Adipose tissue (tissue), 3 donors: ENCODE measurements around the gene TMEM263. TPM values are rescaled to one million over a fixed set of nuclear protein-coding genes. Genes with fewer than 3 reads are reported as not detected.

Source experiments
- H3K27ac ChIP-seq: one replicate; pipeline ENCODE4 v1.5.1; 2013; ENCODE audit warnings: low read depth, low read length
- WGBS, 3 donors: extraction: QIAGEN DNeasy Blood & Tissue Kit; methylation state at CpG; one replicate each; pipeline ENCODE4 v1.1.7; 2013; 5-methylcytosine and 5-hydroxymethylcytosine counted together
- polyA plus RNA-seq, 3 donors: library from polyadenylated mRNA; stranded (reverse); fragments of 200-250 nt; gene quantifications; one replicate each; pipeline ENCODE4 v1.2.3, GENCODE V29; 2013
- donor health status: healthy with polysubstance abuse.
- donor health status: Bipolar disorder and iron deficiency.
- donor health status: healthy.

The TMEM263 gene
- polyA plus RNA-seq, 3 donors = 11.5 to 38.0 (median 13.9) TPM

GRCh38 chr12:106941481-106942156, 14.1 kb upstream of the TMEM263 start:
- 49 to 73% (median 61%) methylated on average over 6 of the region's 6 CpGs for WGBS, 3 donors
- H3K27ac ChIP-seq = no peak overlapping the region

- WGBS, 3 donors = 88 to 91% (median 89%) methylated on average over 2 of the region's 2 CpGs
- no peak overlapping the region for H3K27ac ChIP-seq
These were observed 12.9 kb upstream of the TMEM263 start for GRCh38 chr12:106942775-106943174.

- H3K27ac ChIP-seq = no peak overlapping the region
- 15 to 23% (median 19%) methylated on average over 1 of the region's 1 CpG for WGBS, 3 donors
These were observed 10.4 kb upstream of the TMEM263 start for GRCh38 chr12:106945261-106945851.

- no peak overlapping the region for H3K27ac ChIP-seq
These were observed 8.2 kb upstream of the TMEM263 start for GRCh38 chr12:106947461-106947860.

- no peak overlapping the region for H3K27ac ChIP-seq
- WGBS, 3 donors = 94 to 97% (median 97%) methylated on average over 5 of the region's 5 CpGs
These were observed 5.1 kb upstream of the TMEM263 start for GRCh38 chr12:106950591-106950990.

GRCh38 chr12:106953352-106954250, 2.1 kb upstream of the TMEM263 start:
- WGBS, 3 donors = 67 to 85% (median 81%) methylated on average over 12 of the region's 12 CpGs
- H3K27ac ChIP-seq = no peak overlapping the region

GRCh38 chr12:106954462-106955376, 988 bp upstream of the TMEM263 start:
- 34 to 51% (median 44%) methylated on average over 36 of the region's 36 CpGs for WGBS, 3 donors
- H3K27ac ChIP-seq = peak overlapping the region; percentile 28

GRCh38 chr12:106956048-106956578, 406 bp downstream of the TMEM263 start:
- H3K27ac ChIP-seq = peak overlapping the region; percentile 65
- 0% methylated on average over 29 to 34 of the region's 34 CpGs for WGBS, 3 donors

- H3K27ac ChIP-seq = no peak overlapping the region
- 2 to 26% (median 15%) methylated on average over 1 of the region's 1 CpG for WGBS, 3 donors
These were observed 1.9 kb downstream of the TMEM263 start for GRCh38 chr12:106957583-106957982.

GRCh38 chr12:106960443-106960842, 4.7 kb downstream of the TMEM263 start:
- H3K27ac ChIP-seq = no peak overlapping the region
- 54 to 85% (median 78%) methylated on average over 3 of the region's 3 CpGs for WGBS, 3 donors

- WGBS, 3 donors = 92 to 96% (median 95%) methylated on average over 3 of the region's 3 CpGs
- no peak overlapping the region for H3K27ac ChIP-seq
These were observed 6.6 kb downstream of the TMEM263 start for GRCh38 chr12:106962286-106962685.

GRCh38 chr12:106964526-106964925, 8.8 kb downstream of the TMEM263 start:
- no peak overlapping the region for H3K27ac ChIP-seq
- WGBS, 3 donors = 79 to 96% (median 89%) methylated on average over 2 of the region's 2 CpGs

- no peak overlapping the region for H3K27ac ChIP-seq
- WGBS, 3 donors = 96 to 100% (median 97%) methylated on average over 2 of the region's 2 CpGs
These were observed 15.4 kb downstream of the TMEM263 start for GRCh38 chr12:106971065-106971464.

GRCh38 chr12:106973545-106973944, 17.8 kb downstream of the TMEM263 start:
- no peak overlapping the region for H3K27ac ChIP-seq

GRCh38 chr12:106974511-106974910, 18.8 kb downstream of the TMEM263 start:
- no peak overlapping the region for H3K27ac ChIP-seq
- 50 to 84% (median 78%) methylated on average over 3 of the region's 3 CpGs for WGBS, 3 donors

- no peak overlapping the region for H3K27ac ChIP-seq
- 86 to 92% (median 91%) methylated on average over 8 of the region's 8 CpGs for WGBS, 3 donors
These were observed 19.4 kb downstream of the TMEM263 start for GRCh38 chr12:106975098-106975497.

- WGBS, 3 donors = 59 to 93% (median 80%) methylated on average over 3 of the region's 3 CpGs
These were observed 20.4 kb downstream of the TMEM263 start for GRCh38 chr12:106975993-106976658.

GRCh38 chr12:106976668-106977067, 21.0 kb downstream of the TMEM263 start:
- H3K27ac ChIP-seq = no peak overlapping the region

More at GRCh38 chr12:106975993-106976658, 20.4 kb downstream of the TMEM263 start:
- H3K27ac ChIP-seq = no peak overlapping the region

More at GRCh38 chr12:106976668-106977067, 21.0 kb downstream of the TMEM263 start:
- 32 to 95% (median 95%) methylated on average over 1 of the region's 1 CpG for WGBS, 3 donors
